Measurements from ENCODE around the gene PPP4R1. TPM values are rescaled to one million over a fixed set of nuclear protein-coding genes. Genes with fewer than 3 reads are reported as not detected.

Gene PPP4R1
- total RNA-seq, 1 donor from 2014 or later = 115 TPM

GRCh38 chr18:9507565-9508088 lies 106.7 kb downstream of the PPP4R1 start:
- Mint-ChIP-seq H3K4me3 (no peak overlapping the region), H3K4me1 (peaks cover 19% of the 10 kb centered on the region)
- TF ChIP-seq CTCF (IDR thresholded peaks at IDR 0.05; ENCODE audit: unreplicated experiment) = no peak

GRCh38 chr18:9506046-9506792 lies 108.1 kb downstream of the PPP4R1 start:
- H3K27ac Mint-ChIP-seq = peak overlapping the region; percentile 6
- H3K36me3 Mint-ChIP-seq = peaks cover 34% of the 10 kb centered on the region
- DNase-seq (ENCODE audit: low spot score in 2 of 2, unreplicated experiment in 2 of 2) = no peak
- no peak for TF ChIP-seq CTCF (IDR thresholded peaks at IDR 0.05; ENCODE audit: unreplicated experiment)
- peaks cover 36% of the 10 kb centered on the region for H3K9me3 Mint-ChIP-seq
- peaks cover 19% of the 10 kb centered on the region for H3K4me1 Mint-ChIP-seq
- no peaks in the 10 kb centered on the region for H3K27me3 Mint-ChIP-seq (ENCODE audit: low read depth)
- no peak overlapping the region for H3K4me3 Mint-ChIP-seq

More at GRCh38 chr18:9507565-9508088, 106.7 kb downstream of the PPP4R1 start:
- H3K36me3 Mint-ChIP-seq = peaks cover 22% of the 10 kb centered on the region
- peaks cover 27% of the 10 kb centered on the region for H3K9me3 Mint-ChIP-seq
- H3K27ac Mint-ChIP-seq = no peak overlapping the region
- no peak for DNase-seq (ENCODE audit: low spot score in 2 of 2, unreplicated experiment in 2 of 2)
- H3K27me3 Mint-ChIP-seq (ENCODE audit: low read depth) = no peaks in the 10 kb centered on the region

Other genes starting within 250 kb of the PPP4R1 start
- gene RALBP1, start 139.0 kb downstream of the PPP4R1 start, total RNA-seq = 43.2 to 44.7 TPM (median 44.1 TPM) in 3 replicates
- 20.0 to 21.8 TPM (median 21.8 TPM) in 3 replicates for gene RAB31, start 93.7 kb upstream of the PPP4R1 start, total RNA-seq

Measured in mesothelial cell of epicardium (in vitro differentiated cells).